HL-60 (cell line): ENCODE results near the gene RNASE13.
A peak's percentile ranks its signal among the peaks of the same experiment; 100 is the strongest.

ENCODE experiments used
- DNase-seq, 2 experiments: peaks; one replicate each; pipeline ENCODE4 v3.0.0-alpha.2; 2010 to 2020; ENCODE audit warnings: low read depth in 1 of 2, low spot score in 1 of 2
- H3K27ac ChIP-seq: fragments of 250-450 bp; sonication (Bioruptor Pico); replicated peaks from 2 replicates; pipeline ENCODE4 v1.5.1; 2020; ENCODE audit warnings: mild to moderate bottlenecking, moderate library complexity
- H3K27me3 ChIP-seq: fragments of 250-450 bp; sonication (Bioruptor Pico); 2 replicates; pipeline ENCODE4 v1.5.1; 2021; ENCODE audit warnings: mild to moderate bottlenecking, moderate library complexity; ENCODE audit not compliant: insufficient read depth, poor library complexity, severe bottlenecking
- H3K4me3 ChIP-seq: replicated peaks from 2 replicates; pipeline ENCODE4 v1.5.1; 2011; ENCODE audit warnings: mild to moderate bottlenecking, control low read depth, low read length; ENCODE audit not compliant: insufficient read depth
- GABPA ChIP-seq: IDR thresholded peaks from 2 replicates; pipeline ENCODE4 v1.6.1; 2012; ENCODE audit warnings: low read depth
- POLR2AphosphoS5 ChIP-seq: IDR thresholded peaks from 2 replicates; pipeline ENCODE4 v1.6.1; 2012; ENCODE audit warnings: low read depth
- SPI1 ChIP-seq: IDR thresholded peaks from 2 replicates; pipeline ENCODE4 v1.6.1; 2012; ENCODE audit warnings: low read depth, mild to moderate bottlenecking, borderline replicate concordance
- TF ChIP-seq, protein P1 (sequence below): IDR thresholded peaks from 2 replicates; pipeline ENCODE4 v1.6.1; 2012; ENCODE audit warnings: low read depth; ENCODE audit not compliant: insufficient replicate concordance
- TF ChIP-seq, protein P2 (sequence below): IDR thresholded peaks from one replicate; pipeline ENCODE4 v1.5.1; 2011; ENCODE audit warnings: low read length, control low read depth, inconsistent platforms; ENCODE audit not compliant: insufficient read depth

Gene RNASE13

DNA sequence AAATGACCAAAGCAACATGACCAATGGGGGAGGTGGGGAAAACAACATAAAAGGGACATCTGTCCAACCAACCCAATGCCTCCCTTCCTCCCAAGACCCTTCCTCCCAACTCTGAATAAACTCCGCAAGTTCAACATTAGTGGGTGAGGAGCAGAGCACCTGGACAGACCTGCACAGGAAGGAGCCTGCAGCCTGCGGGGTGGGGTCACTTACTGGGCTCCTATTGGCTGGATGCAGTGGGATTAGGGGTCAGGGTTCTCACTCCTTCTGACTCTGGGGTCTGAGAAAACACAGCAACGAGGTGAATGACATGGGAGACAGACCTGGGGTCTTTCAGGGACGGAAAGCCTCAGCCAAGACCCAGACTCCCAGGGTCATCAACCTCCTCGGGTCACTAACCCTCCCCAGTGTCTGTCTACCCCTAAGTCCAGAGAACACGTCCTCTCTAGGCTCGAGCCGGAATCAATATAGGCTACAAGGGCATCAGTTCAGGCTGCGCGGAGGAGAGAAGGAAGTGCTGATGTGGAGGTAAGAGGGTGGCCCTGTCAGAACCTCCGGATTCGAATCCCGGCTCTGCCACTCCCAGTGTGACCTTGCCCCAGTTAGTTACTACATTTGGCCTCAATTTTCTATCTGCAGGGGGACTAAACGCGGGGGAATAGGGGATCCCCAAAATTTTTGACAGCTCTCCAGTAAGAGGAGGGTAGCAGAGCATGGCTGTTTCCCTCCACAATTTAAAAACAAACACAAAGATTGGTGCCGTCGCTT lies 10.6 kb downstream of the RNASE13 start:
- Histone ChIP-seq H3K4me3 (peak overlapping the region; percentile 53), H3K27me3 (peaks cover 19% of the 10 kb centered on the region), H3K27ac (no peak overlapping the region)
- TF ChIP-seq POLR2AphosphoS5, result no peak
- no peak for TF ChIP-seq SPI1
- TF ChIP-seq GABPA, result no peak
- TF ChIP-seq, protein P1, sequence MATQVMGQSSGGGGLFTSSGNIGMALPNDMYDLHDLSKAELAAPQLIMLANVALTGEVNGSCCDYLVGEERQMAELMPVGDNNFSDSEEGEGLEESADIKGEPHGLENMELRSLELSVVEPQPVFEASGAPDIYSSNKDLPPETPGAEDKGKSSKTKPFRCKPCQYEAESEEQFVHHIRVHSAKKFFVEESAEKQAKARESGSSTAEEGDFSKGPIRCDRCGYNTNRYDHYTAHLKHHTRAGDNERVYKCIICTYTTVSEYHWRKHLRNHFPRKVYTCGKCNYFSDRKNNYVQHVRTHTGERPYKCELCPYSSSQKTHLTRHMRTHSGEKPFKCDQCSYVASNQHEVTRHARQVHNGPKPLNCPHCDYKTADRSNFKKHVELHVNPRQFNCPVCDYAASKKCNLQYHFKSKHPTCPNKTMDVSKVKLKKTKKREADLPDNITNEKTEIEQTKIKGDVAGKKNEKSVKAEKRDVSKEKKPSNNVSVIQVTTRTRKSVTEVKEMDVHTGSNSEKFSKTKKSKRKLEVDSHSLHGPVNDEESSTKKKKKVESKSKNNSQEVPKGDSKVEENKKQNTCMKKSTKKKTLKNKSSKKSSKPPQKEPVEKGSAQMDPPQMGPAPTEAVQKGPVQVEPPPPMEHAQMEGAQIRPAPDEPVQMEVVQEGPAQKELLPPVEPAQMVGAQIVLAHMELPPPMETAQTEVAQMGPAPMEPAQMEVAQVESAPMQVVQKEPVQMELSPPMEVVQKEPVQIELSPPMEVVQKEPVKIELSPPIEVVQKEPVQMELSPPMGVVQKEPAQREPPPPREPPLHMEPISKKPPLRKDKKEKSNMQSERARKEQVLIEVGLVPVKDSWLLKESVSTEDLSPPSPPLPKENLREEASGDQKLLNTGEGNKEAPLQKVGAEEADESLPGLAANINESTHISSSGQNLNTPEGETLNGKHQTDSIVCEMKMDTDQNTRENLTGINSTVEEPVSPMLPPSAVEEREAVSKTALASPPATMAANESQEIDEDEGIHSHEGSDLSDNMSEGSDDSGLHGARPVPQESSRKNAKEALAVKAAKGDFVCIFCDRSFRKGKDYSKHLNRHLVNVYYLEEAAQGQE, result no peak
- TF ChIP-seq, protein P2, sequence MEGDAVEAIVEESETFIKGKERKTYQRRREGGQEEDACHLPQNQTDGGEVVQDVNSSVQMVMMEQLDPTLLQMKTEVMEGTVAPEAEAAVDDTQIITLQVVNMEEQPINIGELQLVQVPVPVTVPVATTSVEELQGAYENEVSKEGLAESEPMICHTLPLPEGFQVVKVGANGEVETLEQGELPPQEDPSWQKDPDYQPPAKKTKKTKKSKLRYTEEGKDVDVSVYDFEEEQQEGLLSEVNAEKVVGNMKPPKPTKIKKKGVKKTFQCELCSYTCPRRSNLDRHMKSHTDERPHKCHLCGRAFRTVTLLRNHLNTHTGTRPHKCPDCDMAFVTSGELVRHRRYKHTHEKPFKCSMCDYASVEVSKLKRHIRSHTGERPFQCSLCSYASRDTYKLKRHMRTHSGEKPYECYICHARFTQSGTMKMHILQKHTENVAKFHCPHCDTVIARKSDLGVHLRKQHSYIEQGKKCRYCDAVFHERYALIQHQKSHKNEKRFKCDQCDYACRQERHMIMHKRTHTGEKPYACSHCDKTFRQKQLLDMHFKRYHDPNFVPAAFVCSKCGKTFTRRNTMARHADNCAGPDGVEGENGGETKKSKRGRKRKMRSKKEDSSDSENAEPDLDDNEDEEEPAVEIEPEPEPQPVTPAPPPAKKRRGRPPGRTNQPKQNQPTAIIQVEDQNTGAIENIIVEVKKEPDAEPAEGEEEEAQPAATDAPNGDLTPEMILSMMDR, result no peak
- no peak for DNase-seq

DNA sequence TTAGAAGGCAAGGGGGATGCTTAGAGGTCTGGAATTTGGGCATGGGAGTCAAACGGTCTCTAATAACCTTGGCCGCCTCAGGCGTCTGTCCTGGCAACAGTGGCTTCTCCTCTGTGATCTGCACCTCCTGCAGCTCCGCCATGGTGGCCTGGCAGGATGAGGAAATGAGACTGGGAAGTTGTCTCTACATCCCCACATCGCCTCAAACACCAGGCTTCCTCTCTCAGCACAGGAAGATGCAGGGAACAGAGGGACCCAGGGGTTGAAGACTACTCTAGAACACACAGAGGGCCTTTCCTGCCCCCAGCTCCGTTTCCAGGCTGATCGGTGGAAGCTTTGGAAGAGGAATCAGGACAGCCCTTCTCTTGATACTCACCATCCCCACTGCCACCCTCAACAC lies 11.4 kb downstream of the RNASE13 start:
- DNase-seq, result no peak
- no peak for TF ChIP-seq GABPA
- no peak for TF ChIP-seq POLR2AphosphoS5
- TF ChIP-seq SPI1, result no peak
- Histone ChIP-seq H3K27me3 (peaks cover 19% of the 10 kb centered on the region), H3K27ac (no peak overlapping the region), H3K4me3 (no peak overlapping the region)

DNA sequence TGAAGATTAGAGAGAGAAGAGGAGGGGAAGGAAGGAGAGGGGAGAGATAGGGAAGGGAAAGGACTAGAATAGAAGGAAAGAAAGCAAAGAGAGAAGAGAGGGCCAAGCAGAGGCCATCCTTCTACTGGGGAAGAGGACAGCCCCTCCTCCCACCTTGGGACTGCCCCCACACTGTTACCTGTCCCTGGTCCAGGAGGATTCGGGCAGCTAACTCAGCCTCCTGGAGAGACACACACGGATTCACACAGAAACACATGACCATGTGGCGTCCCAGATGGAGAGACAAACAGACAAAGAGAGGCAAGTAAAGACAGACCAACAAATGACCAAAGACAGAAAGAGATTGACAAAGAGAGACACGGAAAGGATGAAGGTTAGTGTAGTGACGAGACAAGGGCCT lies 11.9 kb downstream of the RNASE13 start:
- Histone ChIP-seq H3K4me3 (no peak overlapping the region), H3K27ac (no peak overlapping the region), H3K27me3 (peaks cover 19% of the 10 kb centered on the region)
- DNase-seq, result no peak
- TF ChIP-seq, protein P1, result no peak
- TF ChIP-seq SPI1, result no peak
- TF ChIP-seq POLR2AphosphoS5, result no peak
- no peak for TF ChIP-seq GABPA
- TF ChIP-seq, protein P2, result no peak

DNA sequence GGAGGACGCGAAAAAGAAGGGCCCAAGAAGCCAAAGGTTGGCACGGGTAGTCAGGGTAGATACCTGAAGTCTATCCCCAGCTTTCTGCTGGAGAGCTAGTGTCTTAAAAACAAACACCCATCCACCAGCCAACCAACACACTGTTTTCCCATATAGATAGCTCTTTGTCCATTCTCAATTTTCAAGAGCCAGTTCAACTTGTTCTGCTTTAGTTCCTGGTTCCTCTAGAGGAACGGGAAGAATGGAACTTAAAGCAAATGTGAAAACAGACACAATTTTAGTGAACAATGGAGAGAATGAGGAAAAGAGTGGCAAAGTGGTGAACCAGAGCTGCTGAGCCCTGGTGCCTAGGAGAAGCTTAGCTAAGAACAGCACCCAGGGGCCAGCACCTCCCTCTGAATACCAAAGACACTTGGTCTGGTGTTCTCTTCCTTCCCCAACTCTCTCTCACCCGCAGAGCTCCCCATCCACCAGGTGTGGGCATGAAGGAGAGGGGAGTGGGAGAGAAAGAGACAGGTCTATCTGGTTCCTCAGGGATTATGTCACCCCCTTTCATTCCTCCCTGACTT lies 13.5 kb downstream of the RNASE13 start:
- DNase-seq, result no peak
- Histone ChIP-seq H3K27ac (no peak overlapping the region), H3K27me3 (peaks cover 19% of the 10 kb centered on the region), H3K4me3 (no peak overlapping the region)
- TF ChIP-seq POLR2AphosphoS5 (no peak), SPI1 (no peak), GABPA (no peak)
- TF ChIP-seq, protein P1, result no peak
- TF ChIP-seq, protein P2, result no peak
